K562 (cell line): Measurements from ENCODE around the gene MBNL2. TPM values are rescaled to one million over a fixed set of nuclear protein-coding genes. Genes with fewer than 3 reads are reported as not detected.
A peak's percentile ranks its signal among the peaks of the same experiment; 100 is the strongest.

Experiments
- ATAC-seq: fragments of 200-7000 bp; cut with Tn5 transposase; 3 replicates; pipeline ENCODE4 v1.9.1; 2020; ENCODE audit warnings: moderate library complexity
- BruUV-seq: library from RNA; stranded (reverse); fragments of 400-500 nt; replicated peaks from 2 replicates; lab custom pipeline; 2021; lab: Mats Ljungman, UMichigan
- CTCF ChIA-PET: fragments of 300-600 bp; formaldehyde crosslinking; extraction: SDS; loops from one replicate; lab custom pipeline; 2021; ENCODE audit warnings: low intra/inter-chr PET ratio; lab: Yijun Ruan, JAX
- POLR2A ChIA-PET: fragments of 300-600, 350-650 bp; sonication (Branson Sonifier 250); formaldehyde crosslinking; extraction: SDS; loops from one replicate; lab custom pipeline; 2021; ENCODE audit warnings: antibody characterized with exemption, inconsistent platforms; lab: Yijun Ruan, JAX
- DNase-seq, 4 experiments: peaks; one replicate each; pipeline versions ENCODE4 v3.0.0 to v3.0.0-alpha.2; 2011 to 2018; ENCODE audit warnings: low spot score in 3 of 4, mixed read lengths in 3 of 4; ENCODE audit errors: extremely low read depth in 1 of 4
- FAIRE-seq: peaks from 2 replicates; lab custom pipeline; 2011; peaks lifted over from hg19 to GRCh38; lab: Jason Lieb, UNC
- H2AFZ ChIP-seq: 2 replicates; pipeline ENCODE4 v1.6.0; 2011; ENCODE audit warnings: low read depth, low read length, control low read depth, inconsistent platforms
- H3K27ac ChIP-seq: fragments of 200-600 bp; 3 replicates; pipeline ENCODE4 v1.8.0; 2011; ENCODE audit warnings: low read depth, mild to moderate bottlenecking, control low read depth, inconsistent platforms, low read length, moderate library complexity, mixed read lengths; ENCODE audit errors: extremely low read depth
- H3K27me3 ChIP-seq, 2 experiments: fragments of 300-600 bp in 1 of 2; 2 replicates in 1 of 2; 3 replicates in 1 of 2; pipeline versions ENCODE4 v1.6.0 to v1.8.0; 2011; ENCODE audit warnings: inconsistent platforms in 2 of 2, low read length in 2 of 2, mild to moderate bottlenecking in 1 of 2, mixed read lengths in 1 of 2, moderate library complexity in 1 of 2; ENCODE audit not compliant: control insufficient read depth in 2 of 2, insufficient read depth in 2 of 2
- H3K36me3 ChIP-seq: fragments of 300-600 bp; 3 replicates; pipeline ENCODE4 v1.8.0; 2011; ENCODE audit warnings: mild to moderate bottlenecking, low read length, inconsistent platforms; ENCODE audit not compliant: control insufficient read depth, insufficient read depth
- H3K4me1 ChIP-seq, 2 experiments: fragments of 200-600 bp in 1 of 2; replicated peaks in 1 of 2; 2 replicates in 1 of 2; 3 replicates in 1 of 2; pipeline versions ENCODE4 v1.5.1 to v1.8.0; 2011; ENCODE audit warnings: inconsistent platforms in 2 of 2, low read length in 2 of 2, mild to moderate bottlenecking in 1 of 2, mixed read lengths in 1 of 2, moderate library complexity in 1 of 2; ENCODE audit not compliant: control insufficient read depth in 2 of 2, insufficient read depth in 2 of 2
- H3K4me2 ChIP-seq: 2 replicates; pipeline ENCODE4 v1.6.1; 2011; ENCODE audit warnings: low read length, control low read depth, inconsistent platforms, mixed read lengths; ENCODE audit not compliant: insufficient read depth
- H3K4me3 ChIP-seq: fragments of 200-600 bp; sonication (generic), shearing (Covaris generic); 2 replicates; pipeline ENCODE4 v1.5.1; 2016; ENCODE audit warnings: control low read depth, inconsistent platforms
- H3K79me2 ChIP-seq: fragments of 200-600 bp; 3 replicates; pipeline ENCODE4 v1.8.0; 2011; ENCODE audit warnings: low read length, inconsistent platforms; ENCODE audit not compliant: control insufficient read depth, insufficient read depth
- H3K9ac ChIP-seq, 2 experiments: 2 replicates each; pipeline versions ENCODE4 v1.6.0 to v1.6.1; 2011; ENCODE audit warnings: low read depth in 2 of 2, low read length in 2 of 2, control low read depth in 1 of 2, inconsistent platforms in 1 of 2, mild to moderate bottlenecking in 1 of 2, mixed read lengths in 1 of 2; ENCODE audit not compliant: insufficient read depth in 1 of 2
- H3K9me1 ChIP-seq: one replicate; pipeline ENCODE4 v1.6.0; 2011; ENCODE audit warnings: inconsistent platforms, mild to moderate bottlenecking, low read length, moderate library complexity; ENCODE audit not compliant: control insufficient read depth, insufficient read depth
- H3K9me3 ChIP-seq: replicated peaks from 2 replicates; pipeline ENCODE4 v1.5.1; 2011; ENCODE audit warnings: low read depth, low read length, inconsistent platforms; ENCODE audit not compliant: control insufficient read depth, insufficient read depth
- H4K20me1 ChIP-seq: replicated peaks from 2 replicates; pipeline ENCODE4 v1.6.1; 2011; ENCODE audit warnings: low read length, inconsistent platforms, mixed read lengths; ENCODE audit not compliant: control insufficient read depth, insufficient read depth
- ARNT ChIP-seq, 2 experiments: fragments of 450-650 bp; IDR thresholded peaks; 2 replicates each; pipeline ENCODE4 v1.6.1; 2016; ENCODE audit warnings: mild to moderate bottlenecking in 1 of 2
- BHLHE40 ChIP-seq: IDR thresholded peaks from 2 replicates; pipeline ENCODE4 v1.6.1; 2011; ENCODE audit warnings: low read length, improper control_type of control experiment
- BMI1 ChIP-seq: fragments of 150-350 bp; IDR thresholded peaks from 2 replicates; pipeline ENCODE4 v1.6.1; 2014; ENCODE audit warnings: low read length
- CEBPG ChIP-seq, 3 experiments: fragments of 200-800 bp in 1 of 3; sonication (Bioruptor generic) in 1 of 3; sonication (generic) in 1 of 3; formaldehyde crosslinking in 1 of 3; IDR thresholded peaks in 2 of 3; conservative IDR thresholded peaks in 1 of 3; 2 replicates each; pipeline versions ENCODE4 v1.6.1 to v1.8.0; 2016 to 2022; ENCODE audit warnings: missing compliant biosample characterization in 2 of 3, missing genetic modification characterization in 2 of 3, mild to moderate bottlenecking in 1 of 3, missing genetic modification reagents in 1 of 3
- IFI16 ChIP-seq: fragments of 250-450 bp; sonication (Bioruptor Pico); IDR thresholded peaks from 2 replicates; pipeline ENCODE4 v2.1.2; 2022; ENCODE audit warnings: mild to moderate bottlenecking, inconsistent platforms
- KDM4B ChIP-seq, 2 experiments: fragments of 450-650 bp in 1 of 2; sonication (generic) in 1 of 2; IDR thresholded peaks; 2 replicates each; pipeline ENCODE4 v1.6.1; 2016 to 2017; ENCODE audit warnings: borderline replicate concordance in 2 of 2, antibody characterized with exemption in 1 of 2, low read depth in 1 of 2, mild to moderate bottlenecking in 1 of 2
- MCM5 ChIP-seq: fragments of 450-650 bp; IDR thresholded peaks from 2 replicates; pipeline ENCODE4 v1.6.1; 2016; ENCODE audit warnings: low read depth
- RAD21 ChIP-seq, 2 experiments: fragments of 250-450 bp in 1 of 2; fragments of 450-650 bp in 1 of 2; sonication (Bioruptor Pico) in 1 of 2; formaldehyde crosslinking in 1 of 2; IDR thresholded peaks in 1 of 2; conservative IDR thresholded peaks in 1 of 2; 2 replicates each; pipeline versions ENCODE4 v1.4.0 to v1.8.0; 2020 to 2022; ENCODE audit warnings: mild to moderate bottlenecking in 2 of 2, moderate library complexity in 1 of 2
- RCOR1 ChIP-seq, 2 experiments: IDR thresholded peaks; 2 replicates each; pipeline ENCODE4 v1.6.1; 2012; ENCODE audit warnings: low read depth in 2 of 2, low read length in 2 of 2, borderline replicate concordance in 1 of 2, improper control_type of control experiment in 1 of 2
- RUNX1 ChIP-seq: sonication (generic); IDR thresholded peaks from 2 replicates; pipeline ENCODE4 v1.6.1; 2016; ENCODE audit warnings: antibody characterized with exemption, low read depth
- SP2 ChIP-seq: IDR thresholded peaks from 2 replicates; pipeline ENCODE4 v1.6.1; 2011; ENCODE audit warnings: mild to moderate bottlenecking, low read depth, low read length, moderate library complexity; ENCODE audit not compliant: poor library complexity, severe bottlenecking; ENCODE audit errors: extremely low read depth
- TFAM ChIP-seq: fragments of 250-450 bp; sonication (Bioruptor Pico); conservative IDR thresholded peaks from 2 replicates; pipeline ENCODE4 v1.5.0; 2021; ENCODE audit warnings: mild to moderate bottlenecking, moderate library complexity
- ZFPM2 ChIP-seq: fragments of 250-450 bp; sonication (Bioruptor Pico); IDR thresholded peaks from 2 replicates; pipeline ENCODE4 v1.5.1; 2022; ENCODE audit warnings: mild to moderate bottlenecking
- ZNF224 ChIP-seq: sonication (generic); formaldehyde crosslinking; IDR thresholded peaks from 2 replicates; pipeline ENCODE4 v1.8.0; 2022; ENCODE audit warnings: mild to moderate bottlenecking, missing genetic modification reagents
- ZNF780A ChIP-seq: fragments of 250-450 bp; sonication (Bioruptor Pico); IDR thresholded peaks from 2 replicates; pipeline ENCODE4 v1.5.0; 2021; ENCODE audit warnings: mild to moderate bottlenecking
- ZSCAN32 ChIP-seq: fragments of 450-650 bp; formaldehyde crosslinking; IDR thresholded peaks from 2 replicates; pipeline ENCODE4 v1.4.0; 2020; ENCODE audit warnings: mild to moderate bottlenecking, moderate library complexity
- WGBS: fragments of 100-300 bp; shearing (Covaris generic); methylation state at CpG from one replicate; pipeline ENCODE4 v1.1.6; 2016; ENCODE audit warnings: low coverage, mixed read lengths; ENCODE audit not compliant: insufficient coverage; ENCODE audit errors: missing lambda C conversion rate; 5-methylcytosine and 5-hydroxymethylcytosine counted together
- in situ Hi-C: fragments of 300-500 bp; cut with MboI; formaldehyde crosslinking; loops from 4 replicates; pipeline ENCODE4 v1.15.0; 2018; ENCODE audit warnings: inconsistent platforms, mixed read lengths
- intact Hi-C: fragments of 100-400 bp; cut with micrococcal nuclease; formaldehyde crosslinking; loops from 2 replicates; pipeline ENCODE4 v1.14.2; 2022
- polyA plus RNA-seq, 8 experiments: library from polyadenylated mRNA; depleted of rRNA in 4 of 8; stranded (reverse) in 5 of 8; unstranded in 3 of 8; fragments of >200 nt; fragmentation: Nextera tagmentation in 2 of 8; fragmentation: Illumina TruSeq in 1 of 8; extraction: Ambion mirVana in 2 of 8; extraction: Trizol in 1 of 8; gene quantifications; 2 replicates each; pipeline versions ENCODE4 v1.2.1 to v1.2.3, GENCODE V29; 2011 to 2014; ENCODE audit warnings: inconsistent platforms in 1 of 8, missing spikeins in 1 of 8
- total RNA-seq, 7 experiments: library from RNA; depleted of rRNA in 6 of 7; stranded (reverse); fragments of >200 nt in 6 of 7; fragmentation: Illumina TruSeq in 2 of 7; extraction: Trizol in 2 of 7; gene quantifications; 2 replicates each; pipeline versions ENCODE4 v1.2.1 to v1.2.3, GENCODE V29; 2011 to 2021; ENCODE audit warnings: low replicate concordance in 1 of 7
- TF ChIP-seq, protein P1 (sequence below): fragments of 200-800 bp; sonication (Bioruptor generic); IDR thresholded peaks from 2 replicates; pipeline ENCODE4 v1.6.1; 2016; ENCODE audit warnings: missing genetic modification characterization, missing compliant biosample characterization
- TF ChIP-seq, protein P2 (sequence below): sonication (generic); formaldehyde crosslinking; IDR thresholded peaks from 2 replicates; pipeline ENCODE4 v1.9.0; 2022; ENCODE audit warnings: mild to moderate bottlenecking, missing genetic modification reagents

The MBNL2 gene
- total and polyA plus RNA-seq, 9 of the 15 experiments (the other 6 are each of a cell fraction or from before 2014, with no cell fraction given): 7.0 to 24.8 (median 13.8) TPM

DNA sequence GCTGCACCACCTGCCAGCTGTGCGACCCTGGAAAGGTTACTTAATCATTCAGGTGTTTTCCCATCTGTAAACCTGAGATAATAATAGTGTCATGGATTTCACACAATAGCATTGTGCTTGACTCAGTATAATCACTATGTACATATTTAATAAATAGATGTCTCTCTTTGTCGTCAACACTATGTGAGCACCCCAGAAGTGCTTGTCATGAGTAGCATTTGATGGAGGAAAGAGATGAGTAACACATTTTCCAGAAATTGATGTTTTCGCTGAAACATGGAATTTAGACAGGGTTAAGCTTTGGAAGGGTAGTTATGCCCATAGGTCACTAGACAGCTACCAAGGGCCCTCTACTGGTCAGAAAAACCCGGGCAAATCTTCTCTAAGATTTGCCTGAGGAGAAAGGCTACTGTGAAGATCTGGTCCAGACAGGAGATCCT lies 9.5 kb upstream of the MBNL2 start:
- intact Hi-C loops: loop anchor here (1.0 to 2.0 kb wide), 2 partner anchors 102 to 182 kb away; no protein-coding TSS in a partner anchor
- BruUV-seq: no TSS peak
- H3K9me3 ChIP-seq: no peaks in the 10 kb centered on the region
- CTCF ChIA-PET: interaction anchor here (1.3 kb wide), 1 partner anchor 103 kb away, joined by 5 read pairs; no protein-coding TSS in a partner anchor
- no peak overlapping the region for H3K27ac ChIP-seq
- no peaks in the 10 kb centered on the region; a peak in 1 of 5 replicates for H3K4me1 ChIP-seq
- peak in 2 of 4 experiments; percentile 40 to 47 for DNase-seq
- POLR2A ChIA-PET: interaction anchor here (0.6 to 0.7 kb wide), 2 partner anchors 45 to 54 kb away, joined by 3 to 4 read pairs; no protein-coding TSS in a partner anchor
- 17% methylated on average over 4 of the region's 4 CpGs for WGBS
- no peaks in the 10 kb centered on the region for H3K27me3 ChIP-seq
- FAIRE-seq: peak; percentile 15
- no peaks in the 10 kb centered on the region for H4K20me1 ChIP-seq
- 0 out of 2 replicates have a peak overlapping the region, but pooled peaks have one; percentile 18 for H2AFZ ChIP-seq
- H3K4me3 ChIP-seq: no peak overlapping the region
- peak; percentile 95 for ATAC-seq
- H3K9me1 ChIP-seq: no peaks in the 10 kb centered on the region
- H3K36me3 ChIP-seq: no peaks in the 10 kb centered on the region
- H3K4me2 ChIP-seq: no peak overlapping the region
- H3K79me2 ChIP-seq: no peaks in the 10 kb centered on the region
- H3K9ac ChIP-seq: no peak overlapping the region
- in situ Hi-C loops: loop anchor here (5.0 kb wide), 1 partner anchor 95 kb away; no protein-coding TSS in a partner anchor
- TF ChIP-seq BMI1 (no peak), TFAM (CRISPR knock-in tag) (no peak), CEBPG (CRISPR knock-in tag; IDR thresholded peaks at IDR 0.05) (no peak), CEBPG (tag; conservative IDR thresholded peaks at IDR 0.05 in 1 of 2, IDR thresholded peaks at IDR 0.05 in 1 of 2) (no peak), RAD21 (CRISPR knock-in tag; conservative IDR thresholded peaks at IDR 0.05 in 1 of 2, IDR thresholded peaks at IDR 0.05 in 1 of 2) (peak; percentile 73 to 82), ZFPM2 (CRISPR knock-in tag) (no peak), ZNF780A (CRISPR knock-in tag) (no peak), ZSCAN32 (no peak), SP2 (no peak), ARNT (IDR thresholded peaks at IDR 0.05) (no peak), RCOR1 (IDR thresholded peaks at IDR 0.05; ENCODE audit: borderline replicate concordance in 1 of 2, low read depth in 2 of 2, low read length in 2 of 2) (peak in 1 of 2 experiments; percentile 31; a peak in 1 of 4 replicates), RUNX1 (no peak), IFI16 (CRISPR knock-in tag) (no peak), BHLHE40 (no peak), ZNF224 (no peak), KDM4B (IDR thresholded peaks at IDR 0.05; ENCODE audit: borderline replicate concordance in 2 of 2, low read depth in 1 of 2) (no peak), MCM5 (no peak)
- TF ChIP-seq, protein P1, sequence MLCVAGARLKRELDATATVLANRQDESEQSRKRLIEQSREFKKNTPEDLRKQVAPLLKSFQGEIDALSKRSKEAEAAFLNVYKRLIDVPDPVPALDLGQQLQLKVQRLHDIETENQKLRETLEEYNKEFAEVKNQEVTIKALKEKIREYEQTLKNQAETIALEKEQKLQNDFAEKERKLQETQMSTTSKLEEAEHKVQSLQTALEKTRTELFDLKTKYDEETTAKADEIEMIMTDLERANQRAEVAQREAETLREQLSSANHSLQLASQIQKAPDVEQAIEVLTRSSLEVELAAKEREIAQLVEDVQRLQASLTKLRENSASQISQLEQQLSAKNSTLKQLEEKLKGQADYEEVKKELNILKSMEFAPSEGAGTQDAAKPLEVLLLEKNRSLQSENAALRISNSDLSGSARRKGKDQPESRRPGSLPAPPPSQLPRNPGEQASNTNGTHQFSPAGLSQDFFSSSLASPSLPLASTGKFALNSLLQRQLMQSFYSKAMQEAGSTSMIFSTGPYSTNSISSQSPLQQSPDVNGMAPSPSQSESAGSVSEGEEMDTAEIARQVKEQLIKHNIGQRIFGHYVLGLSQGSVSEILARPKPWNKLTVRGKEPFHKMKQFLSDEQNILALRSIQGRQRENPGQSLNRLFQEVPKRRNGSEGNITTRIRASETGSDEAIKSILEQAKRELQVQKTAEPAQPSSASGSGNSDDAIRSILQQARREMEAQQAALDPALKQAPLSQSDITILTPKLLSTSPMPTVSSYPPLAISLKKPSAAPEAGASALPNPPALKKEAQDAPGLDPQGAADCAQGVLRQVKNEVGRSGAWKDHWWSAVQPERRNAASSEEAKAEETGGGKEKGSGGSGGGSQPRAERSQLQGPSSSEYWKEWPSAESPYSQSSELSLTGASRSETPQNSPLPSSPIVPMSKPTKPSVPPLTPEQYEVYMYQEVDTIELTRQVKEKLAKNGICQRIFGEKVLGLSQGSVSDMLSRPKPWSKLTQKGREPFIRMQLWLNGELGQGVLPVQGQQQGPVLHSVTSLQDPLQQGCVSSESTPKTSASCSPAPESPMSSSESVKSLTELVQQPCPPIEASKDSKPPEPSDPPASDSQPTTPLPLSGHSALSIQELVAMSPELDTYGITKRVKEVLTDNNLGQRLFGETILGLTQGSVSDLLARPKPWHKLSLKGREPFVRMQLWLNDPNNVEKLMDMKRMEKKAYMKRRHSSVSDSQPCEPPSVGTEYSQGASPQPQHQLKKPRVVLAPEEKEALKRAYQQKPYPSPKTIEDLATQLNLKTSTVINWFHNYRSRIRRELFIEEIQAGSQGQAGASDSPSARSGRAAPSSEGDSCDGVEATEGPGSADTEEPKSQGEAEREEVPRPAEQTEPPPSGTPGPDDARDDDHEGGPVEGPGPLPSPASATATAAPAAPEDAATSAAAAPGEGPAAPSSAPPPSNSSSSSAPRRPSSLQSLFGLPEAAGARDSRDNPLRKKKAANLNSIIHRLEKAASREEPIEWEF (CRISPR knock-in tag): no peak
- TF ChIP-seq, protein P2, sequence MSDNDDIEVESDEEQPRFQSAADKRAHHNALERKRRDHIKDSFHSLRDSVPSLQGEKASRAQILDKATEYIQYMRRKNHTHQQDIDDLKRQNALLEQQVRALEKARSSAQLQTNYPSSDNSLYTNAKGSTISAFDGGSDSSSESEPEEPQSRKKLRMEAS (CRISPR knock-in tag): no peak
